ENCODE results near the gene KIRREL1.

KIRREL1 gene

GRCh38 chr1:157992031-157992832, 1.2 kb upstream of the KIRREL1 start:
- in situ Hi-C loops (cut with MboI; ENCODE audit: low sequenced_read_pairs, unreplicated experiment) = no loop called here
- DNase-seq (ENCODE audit: low spot score) = peak; percentile 73
- TF ChIP-seq CTCF (IDR thresholded peaks at IDR 0.05; ENCODE audit: borderline replicate concordance, control extremely low read depth, extremely low read depth, insufficient read depth, missing control alignments) = peak; percentile 77

- TF ChIP-seq CTCF (IDR thresholded peaks at IDR 0.05; ENCODE audit: borderline replicate concordance, control extremely low read depth, extremely low read depth, insufficient read depth, missing control alignments) = no peak
- no peak for DNase-seq (ENCODE audit: low spot score)
- in situ Hi-C loops (cut with MboI; ENCODE audit: low sequenced_read_pairs, unreplicated experiment) = no loop called here
Measured at GRCh38 chr1:157992833-157993146, 655 bp upstream of the KIRREL1 start.

- no peak for DNase-seq (ENCODE audit: low spot score)
- in situ Hi-C loops (cut with MboI; ENCODE audit: low sequenced_read_pairs, unreplicated experiment) = no loop called here
Measured at GRCh38 chr1:157993918-157994605, 617 bp downstream of the KIRREL1 start.

GRCh38 chr1:157994704-157995582, 1.5 kb downstream of the KIRREL1 start:
- no peak for DNase-seq (ENCODE audit: low spot score)
- in situ Hi-C loops (cut with MboI; ENCODE audit: low sequenced_read_pairs, unreplicated experiment) = no loop called here
- no peak for TF ChIP-seq CTCF (IDR thresholded peaks at IDR 0.05; ENCODE audit: borderline replicate concordance, control extremely low read depth, extremely low read depth, insufficient read depth, missing control alignments)

More at GRCh38 chr1:157993918-157994605, 617 bp downstream of the KIRREL1 start:
- no peak for TF ChIP-seq CTCF (IDR thresholded peaks at IDR 0.05; ENCODE audit: borderline replicate concordance, control extremely low read depth, extremely low read depth, insufficient read depth, missing control alignments)

GRCh38 chr1:157995583-157996169, 2.2 kb downstream of the KIRREL1 start:
- no peak for DNase-seq (ENCODE audit: low spot score)
- no peak for TF ChIP-seq CTCF (IDR thresholded peaks at IDR 0.05; ENCODE audit: borderline replicate concordance, control extremely low read depth, extremely low read depth, insufficient read depth, missing control alignments)
- in situ Hi-C loops (cut with MboI; ENCODE audit: low sequenced_read_pairs, unreplicated experiment) = no loop called here

- no peak for DNase-seq (ENCODE audit: low spot score)
- in situ Hi-C loops (cut with MboI; ENCODE audit: low sequenced_read_pairs, unreplicated experiment) = no loop called here
- TF ChIP-seq CTCF (IDR thresholded peaks at IDR 0.05; ENCODE audit: borderline replicate concordance, control extremely low read depth, extremely low read depth, insufficient read depth, missing control alignments) = no peak
Measured at GRCh38 chr1:157996433-157996832, 3.0 kb downstream of the KIRREL1 start.

Data from GM13976 (cell line).